RWPE2 (cell line): ENCODE results near the gene UBASH3B.
A peak's percentile ranks its signal among the peaks of the same experiment; 100 is the strongest.
"Not testable (repeated sequence)": the region's sequence is repeated elsewhere in the genome, so short reads cannot be mapped to it uniquely, and the experiment has no call there.

Experiments
- ATAC-seq: fragments of 200-7000 bp; cut with Tn5 transposase; 3 replicates; pipeline ENCODE4 v1.9.1; 2021; ENCODE audit warnings: low read depth
- DNase-seq: peaks from one replicate; pipeline ENCODE4 v3.0.0-alpha.2; 2020; ENCODE audit warnings: low spot score
- H3K27ac ChIP-seq: fragments of 450-650 bp; 2 replicates; pipeline ENCODE4 v1.5.1; 2017; ENCODE audit warnings: mild to moderate bottlenecking; ENCODE audit not compliant: poor library complexity, severe bottlenecking
- H3K27me3 ChIP-seq: fragments of 250-450 bp; sonication (Bioruptor Pico); 2 replicates; pipeline ENCODE4 v1.5.1; 2021; ENCODE audit warnings: mild to moderate bottlenecking, moderate library complexity; ENCODE audit not compliant: insufficient read depth, poor library complexity, severe bottlenecking
- H3K36me3 ChIP-seq: fragments of 250-450 bp; sonication (Bioruptor Pico); 2 replicates; pipeline ENCODE4 v1.5.1; 2020; ENCODE audit warnings: low read depth, mild to moderate bottlenecking, moderate library complexity
- H3K4me1 ChIP-seq: fragments of 250-450 bp; sonication (Bioruptor Pico); 2 replicates; pipeline ENCODE4 v1.5.1; 2021; ENCODE audit warnings: mild to moderate bottlenecking, moderate library complexity; ENCODE audit not compliant: insufficient read depth, poor library complexity, severe bottlenecking
- H3K4me3 ChIP-seq: fragments of 250-450 bp; sonication (Bioruptor Pico); 2 replicates; pipeline ENCODE4 v1.5.1; 2021; ENCODE audit warnings: mild to moderate bottlenecking, moderate library complexity; ENCODE audit not compliant: severe bottlenecking
- H3K9me3 ChIP-seq: fragments of 250-450 bp; sonication (Bioruptor Pico); 2 replicates; pipeline ENCODE4 v1.5.1; 2021; ENCODE audit warnings: mild to moderate bottlenecking, moderate library complexity; ENCODE audit not compliant: severe bottlenecking
- TF ChIP-seq, protein P1 (sequence below): fragments of 450-650 bp; IDR thresholded peaks from one replicate; pipeline ENCODE4 v1.5.1; 2017; ENCODE audit warnings: mild to moderate bottlenecking, moderate library complexity; ENCODE audit not compliant: poor library complexity, severe bottlenecking

UBASH3B gene

DNA sequence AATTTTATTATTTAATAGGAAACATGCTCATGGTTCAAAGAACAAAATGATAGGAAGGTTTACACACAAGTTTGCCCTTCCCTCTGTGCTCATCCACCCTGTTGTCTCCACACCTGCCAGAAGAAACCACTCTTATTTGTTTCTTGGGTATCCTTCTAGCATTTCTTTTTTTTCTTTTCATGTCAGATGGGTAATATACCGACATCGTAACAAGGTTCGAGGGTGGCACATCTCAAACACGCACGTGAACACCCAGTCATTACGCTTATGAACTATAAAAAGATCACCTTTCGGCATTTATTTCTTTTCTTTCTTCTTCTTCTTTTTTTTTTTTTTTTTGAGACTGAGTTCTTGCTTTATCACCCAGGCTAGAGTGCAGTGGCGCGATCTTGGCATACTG lies 70.5 kb downstream of the UBASH3B start:
- H3K9me3 ChIP-seq, result no peaks in the 10 kb centered on the region
- no peak overlapping the region for H3K27ac ChIP-seq
- ATAC-seq (no peak), DNase-seq (no peak)
- no peak overlapping the region for H3K4me3 ChIP-seq
- H3K36me3 ChIP-seq, result no peaks in the 10 kb centered on the region
- TF ChIP-seq, protein P1, sequence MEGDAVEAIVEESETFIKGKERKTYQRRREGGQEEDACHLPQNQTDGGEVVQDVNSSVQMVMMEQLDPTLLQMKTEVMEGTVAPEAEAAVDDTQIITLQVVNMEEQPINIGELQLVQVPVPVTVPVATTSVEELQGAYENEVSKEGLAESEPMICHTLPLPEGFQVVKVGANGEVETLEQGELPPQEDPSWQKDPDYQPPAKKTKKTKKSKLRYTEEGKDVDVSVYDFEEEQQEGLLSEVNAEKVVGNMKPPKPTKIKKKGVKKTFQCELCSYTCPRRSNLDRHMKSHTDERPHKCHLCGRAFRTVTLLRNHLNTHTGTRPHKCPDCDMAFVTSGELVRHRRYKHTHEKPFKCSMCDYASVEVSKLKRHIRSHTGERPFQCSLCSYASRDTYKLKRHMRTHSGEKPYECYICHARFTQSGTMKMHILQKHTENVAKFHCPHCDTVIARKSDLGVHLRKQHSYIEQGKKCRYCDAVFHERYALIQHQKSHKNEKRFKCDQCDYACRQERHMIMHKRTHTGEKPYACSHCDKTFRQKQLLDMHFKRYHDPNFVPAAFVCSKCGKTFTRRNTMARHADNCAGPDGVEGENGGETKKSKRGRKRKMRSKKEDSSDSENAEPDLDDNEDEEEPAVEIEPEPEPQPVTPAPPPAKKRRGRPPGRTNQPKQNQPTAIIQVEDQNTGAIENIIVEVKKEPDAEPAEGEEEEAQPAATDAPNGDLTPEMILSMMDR, result no peak
- H3K27me3 ChIP-seq, result no peaks in the 10 kb centered on the region
- H3K4me1 ChIP-seq, result peaks cover 13% of the 10 kb centered on the region

DNA sequence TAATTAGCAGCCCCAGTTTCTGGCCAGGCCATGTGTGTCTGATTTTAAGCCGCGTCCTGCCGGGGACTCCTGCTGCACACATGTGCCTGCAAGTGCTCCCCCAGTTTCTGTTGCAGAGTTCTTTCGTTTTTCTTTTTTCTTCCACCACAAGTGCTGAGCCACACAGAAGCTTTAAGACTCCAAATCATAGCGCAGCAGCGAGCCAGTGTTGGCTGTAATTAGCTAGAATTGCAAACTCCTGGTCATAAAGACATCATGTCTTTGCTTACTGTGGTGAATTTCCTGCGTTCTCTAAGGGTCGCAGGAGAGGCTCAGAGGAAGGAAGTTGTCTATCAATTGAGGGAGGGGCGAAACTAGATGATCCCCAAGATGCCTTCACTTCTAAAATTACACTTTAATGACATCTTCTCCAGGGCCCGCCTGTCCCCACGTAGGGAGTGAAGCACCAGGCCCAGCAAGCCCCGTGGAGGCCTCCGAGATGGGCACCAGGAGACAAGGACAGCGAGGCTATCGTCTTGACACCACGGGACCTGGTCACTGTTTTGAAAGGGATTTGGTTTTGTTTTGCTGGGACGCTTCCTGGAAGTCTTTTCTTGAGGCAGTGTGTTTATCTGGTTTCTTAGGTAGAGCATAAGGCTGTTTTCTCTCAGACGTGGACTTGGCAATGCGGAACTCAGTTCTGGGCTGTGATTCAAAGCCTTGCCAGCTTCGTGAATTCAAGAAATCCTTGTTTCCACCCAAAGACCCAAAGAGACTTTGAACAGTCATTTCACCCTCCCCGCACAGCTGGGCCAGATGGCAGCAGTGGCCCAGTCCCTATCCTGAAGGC lies 71.8 kb downstream of the UBASH3B start:
- Histone ChIP-seq H3K27me3 (no peaks in the 10 kb centered on the region), H3K36me3 (no peaks in the 10 kb centered on the region), H3K4me3 (no peak overlapping the region), H3K27ac (no peak overlapping the region), H3K9me3 (no peaks in the 10 kb centered on the region), H3K4me1 (peaks cover 2% of the 10 kb centered on the region)
- TF ChIP-seq, protein P1, result no peak
- ATAC-seq, result no peak
- no peak for DNase-seq

DNA sequence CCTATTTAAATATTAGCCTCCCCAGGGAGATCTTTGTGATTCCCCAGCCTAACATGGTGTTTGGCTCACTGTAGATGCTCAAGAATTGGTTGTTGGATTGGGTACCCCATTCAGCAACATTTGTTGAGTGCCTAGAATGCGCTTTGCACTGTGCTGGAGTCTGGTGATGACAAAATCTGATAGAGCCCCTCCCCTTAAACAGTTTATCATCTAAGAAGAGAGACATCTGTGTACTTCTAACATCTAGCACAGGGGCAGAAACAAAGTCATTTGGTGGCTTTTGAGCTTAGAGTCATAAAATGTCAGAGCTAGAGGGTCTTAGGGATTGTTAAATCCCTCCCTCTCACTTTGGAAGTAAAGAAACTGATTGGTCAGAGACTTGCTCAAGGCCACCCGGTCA lies 73.0 kb downstream of the UBASH3B start:
- Histone ChIP-seq H3K9me3 (no peaks in the 10 kb centered on the region), H3K36me3 (0 out of 2 replicates have a peak, but pooled peaks cover 3% of the 10 kb centered on the region), H3K4me3 (no peak overlapping the region), H3K27me3 (no peaks in the 10 kb centered on the region), H3K27ac (no peak overlapping the region), H3K4me1 (peaks cover 4% of the 10 kb centered on the region)
- ATAC-seq (no peak), DNase-seq (no peak)
- TF ChIP-seq, protein P1, result no peak

DNA sequence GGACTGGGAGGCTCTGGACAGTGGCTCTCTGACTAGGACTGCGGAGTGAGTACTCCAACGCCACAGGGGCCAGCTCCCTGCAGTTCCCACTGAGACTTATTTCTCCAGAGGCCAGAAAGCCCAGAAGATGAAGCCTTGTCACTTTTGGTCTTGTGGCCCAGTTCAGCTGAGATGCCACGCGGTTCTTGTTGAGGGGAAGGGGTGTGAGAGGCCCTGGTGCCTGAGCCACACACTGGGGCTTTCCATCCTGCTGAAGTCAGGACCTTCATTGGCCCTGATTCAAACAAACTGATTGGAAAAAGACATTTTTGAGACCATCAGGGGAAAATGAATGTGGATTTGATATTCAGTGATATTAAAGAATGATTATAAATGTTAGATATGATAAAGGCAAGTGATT lies 73.6 kb downstream of the UBASH3B start:
- no peak overlapping the region for H3K4me3 ChIP-seq
- TF ChIP-seq, protein P1, result no peak
- H3K4me1 ChIP-seq, result peaks cover 4% of the 10 kb centered on the region
- H3K9me3 ChIP-seq, result no peaks in the 10 kb centered on the region
- ATAC-seq (0 out of 3 replicates have a peak, but pooled peaks have one; percentile 21), DNase-seq (no peak)
- H3K27ac ChIP-seq, result no peak overlapping the region
- 0 out of 2 replicates have a peak, but pooled peaks cover 3% of the 10 kb centered on the region for H3K36me3 ChIP-seq
- H3K27me3 ChIP-seq, result no peaks in the 10 kb centered on the region

DNA sequence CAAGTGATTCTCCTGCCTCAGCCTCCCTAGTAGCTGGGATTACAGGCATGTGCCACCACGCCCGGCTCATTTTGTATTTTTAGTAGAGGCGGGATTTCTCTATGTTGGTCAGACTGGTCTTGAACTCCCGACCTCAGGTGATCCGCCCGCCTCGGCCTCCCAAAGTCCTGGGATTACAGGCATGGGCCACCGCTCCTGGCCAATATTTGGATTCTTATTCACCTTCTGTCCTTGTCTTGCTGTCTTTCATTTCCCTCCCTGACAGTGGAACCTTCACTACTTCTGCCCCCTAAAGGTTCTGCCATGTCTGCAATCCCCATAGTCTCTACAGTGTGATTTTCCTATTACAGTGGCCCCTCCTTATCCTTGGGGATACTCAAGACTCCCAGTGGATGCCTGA lies 75.2 kb downstream of the UBASH3B start:
- not testable (repeated sequence) for H3K4me3 ChIP-seq, H3K27me3 ChIP-seq, H3K4me1 ChIP-seq, DNase-seq, H3K36me3 ChIP-seq, ATAC-seq, H3K27ac ChIP-seq, H3K9me3 ChIP-seq
